Cardiac fibroblast (primary cell): ENCODE measurements around the gene RBBP5.

Experiments
- DNase-seq, 2 donors: peaks; one replicate each; pipeline versions ENCODE4 v3.0.0 to v3.0.0-alpha.2; 2010; ENCODE audit warnings: low read depth in 2 of 2
- H3K4me3 ChIP-seq, 2 donors: replicated peaks in 1 of 2; 1 replicate in 1 of 2; 2 replicates in 1 of 2; pipeline ENCODE4 v1.5.1; 2011; ENCODE audit warnings: low read depth in 2 of 2, low read length in 2 of 2, mild to moderate bottlenecking in 2 of 2, moderate library complexity in 1 of 2
- CTCF ChIP-seq: IDR thresholded peaks from one replicate; pipeline ENCODE4 v1.5.1; 2011; ENCODE audit warnings: low read depth, mild to moderate bottlenecking, low read length, inconsistent platforms

RBBP5 gene

GRCh38 chr1:205041998-205042910 is 79.5 kb downstream of the RBBP5 start:
- TF ChIP-seq CTCF, result no peak
- DNase-seq, result no peak
- H3K4me3 ChIP-seq, result no peak overlapping the region

- no peak for DNase-seq
- H3K4me3 ChIP-seq, result no peak overlapping the region
- no peak for TF ChIP-seq CTCF
Measured at GRCh38 chr1:205041001-205041715, 80.6 kb downstream of the RBBP5 start.

GRCh38 chr1:205038132-205038786 is 83.5 kb downstream of the RBBP5 start:
- no peak for TF ChIP-seq CTCF
- no peak for DNase-seq
- H3K4me3 ChIP-seq, result no peak overlapping the region

GRCh38 chr1:205037539-205037938 is 84.2 kb downstream of the RBBP5 start:
- DNase-seq, result no peak
- H3K4me3 ChIP-seq, result no peak overlapping the region
- no peak for TF ChIP-seq CTCF
